Anterior cingulate cortex (tissue), 58 donors: Measurements from ENCODE around the gene TMEM120A.

ENCODE experiments used
- DNase-seq, 58 donors: peaks; one replicate each; lab custom pipeline; 2025; lab: John Stamatoyannopoulos, UW

Gene TMEM120A

DNA sequence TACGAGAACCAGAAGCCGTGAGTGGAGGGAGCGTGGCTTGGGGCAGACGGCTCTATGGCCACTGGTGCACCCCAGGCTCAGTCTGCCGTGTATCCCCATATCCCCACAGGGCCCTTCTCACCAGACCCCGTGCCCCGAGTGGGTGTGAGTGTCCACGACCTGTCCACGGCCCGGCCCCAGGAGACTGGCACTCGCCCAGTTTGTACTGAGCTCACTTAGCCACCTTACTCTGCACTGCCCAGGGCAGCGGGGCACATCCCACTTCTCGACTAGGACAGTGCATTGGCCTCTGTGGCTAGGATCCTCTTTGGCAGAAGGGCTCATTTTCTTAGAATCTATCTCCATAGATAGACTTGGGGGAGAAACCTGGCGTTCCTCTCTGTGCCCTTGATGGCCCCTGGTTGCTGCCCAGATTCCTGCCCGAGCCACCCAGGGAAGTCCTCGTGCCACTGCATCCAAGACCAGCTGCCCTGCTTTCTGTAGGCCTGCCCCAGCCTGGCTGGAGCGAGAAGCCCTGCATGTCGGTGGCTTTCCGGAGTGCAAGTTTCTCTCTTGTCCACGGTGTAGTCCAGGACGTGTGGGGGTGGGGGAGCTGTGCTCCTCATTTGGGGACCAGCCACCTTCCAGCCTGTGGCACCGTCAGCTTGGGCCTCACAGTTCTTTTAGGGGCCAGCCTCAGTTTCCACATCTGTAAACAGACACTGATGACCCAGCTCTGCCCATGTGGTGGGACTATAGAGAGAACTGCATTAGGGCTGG is 11.9 kb downstream of the TMEM120A start:
- DNase-seq: no peak

DNA sequence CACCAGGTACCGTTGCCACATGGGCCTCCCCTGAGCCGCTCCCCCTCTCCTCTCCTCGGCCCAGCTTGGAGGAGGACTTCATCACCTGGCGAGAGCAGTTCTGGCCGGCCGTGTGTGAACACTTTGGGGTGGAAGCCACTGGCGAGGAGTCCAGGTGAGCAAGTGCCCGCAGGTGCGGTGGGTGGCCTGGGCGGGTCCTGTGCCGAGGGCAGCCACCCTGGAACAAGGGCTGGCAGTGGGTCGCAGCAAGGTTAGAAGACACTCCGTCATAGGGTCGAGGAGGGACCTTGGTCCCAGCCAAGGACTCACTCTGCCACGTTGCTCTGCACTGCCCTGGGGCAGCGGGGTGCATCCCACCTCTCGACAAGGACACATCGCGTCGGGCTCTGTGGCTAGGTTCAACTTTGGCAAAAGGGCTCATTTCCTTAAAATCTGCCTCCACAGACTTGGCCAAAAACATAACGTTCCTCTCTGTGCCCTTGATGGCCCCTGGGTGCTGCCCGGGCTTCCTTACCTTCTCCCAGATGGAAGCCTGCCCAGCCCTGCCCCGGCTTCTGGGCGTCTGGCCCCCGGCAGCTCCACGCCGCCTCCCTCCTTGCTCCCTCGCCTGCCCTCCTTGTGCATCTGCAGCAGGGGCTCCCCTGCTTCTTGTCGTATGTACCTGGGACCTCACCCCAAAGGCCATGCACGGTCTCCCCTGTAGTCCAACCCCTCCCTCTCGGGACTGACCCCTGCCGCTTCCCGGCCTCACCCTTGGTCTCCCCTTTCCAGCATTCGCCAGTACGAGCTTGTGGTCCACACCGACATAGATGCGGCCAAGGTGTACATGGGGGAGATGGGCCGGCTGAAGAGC is 12.7 kb downstream of the TMEM120A start:
- no peak for DNase-seq

- no peak for DNase-seq
These were observed 13.3 kb downstream of the TMEM120A start for GRCh38 chr7:75981203-75981452.

GRCh38 chr7:75980430-75981202 is 13.8 kb downstream of the TMEM120A start:
- no peak for DNase-seq

GRCh38 chr7:75979759-75980429 is 14.5 kb downstream of the TMEM120A start:
- DNase-seq: no peak

DNA sequence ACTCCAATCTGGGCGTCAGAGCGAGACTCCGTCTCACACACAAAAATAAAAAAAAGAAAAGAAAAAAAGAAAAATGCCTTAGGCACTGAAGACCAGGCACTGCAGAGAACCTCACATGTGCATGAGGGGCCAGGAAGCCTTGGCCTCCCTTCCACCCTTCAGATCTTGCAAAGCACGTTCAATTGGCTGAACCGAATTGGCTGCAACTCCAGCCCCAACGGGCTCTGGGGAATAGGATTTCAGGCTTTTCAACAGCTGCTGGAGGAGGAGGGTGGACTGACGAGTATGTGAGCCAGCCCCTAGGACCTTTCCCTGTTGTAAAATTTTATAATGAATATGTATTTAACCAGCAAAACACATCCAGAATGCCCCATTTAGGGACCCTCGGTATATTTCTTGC is 16.7 kb downstream of the TMEM120A start:
- peak in 6 of 58 donors; percentile 12 to 46 (median 24) for DNase-seq

DNA sequence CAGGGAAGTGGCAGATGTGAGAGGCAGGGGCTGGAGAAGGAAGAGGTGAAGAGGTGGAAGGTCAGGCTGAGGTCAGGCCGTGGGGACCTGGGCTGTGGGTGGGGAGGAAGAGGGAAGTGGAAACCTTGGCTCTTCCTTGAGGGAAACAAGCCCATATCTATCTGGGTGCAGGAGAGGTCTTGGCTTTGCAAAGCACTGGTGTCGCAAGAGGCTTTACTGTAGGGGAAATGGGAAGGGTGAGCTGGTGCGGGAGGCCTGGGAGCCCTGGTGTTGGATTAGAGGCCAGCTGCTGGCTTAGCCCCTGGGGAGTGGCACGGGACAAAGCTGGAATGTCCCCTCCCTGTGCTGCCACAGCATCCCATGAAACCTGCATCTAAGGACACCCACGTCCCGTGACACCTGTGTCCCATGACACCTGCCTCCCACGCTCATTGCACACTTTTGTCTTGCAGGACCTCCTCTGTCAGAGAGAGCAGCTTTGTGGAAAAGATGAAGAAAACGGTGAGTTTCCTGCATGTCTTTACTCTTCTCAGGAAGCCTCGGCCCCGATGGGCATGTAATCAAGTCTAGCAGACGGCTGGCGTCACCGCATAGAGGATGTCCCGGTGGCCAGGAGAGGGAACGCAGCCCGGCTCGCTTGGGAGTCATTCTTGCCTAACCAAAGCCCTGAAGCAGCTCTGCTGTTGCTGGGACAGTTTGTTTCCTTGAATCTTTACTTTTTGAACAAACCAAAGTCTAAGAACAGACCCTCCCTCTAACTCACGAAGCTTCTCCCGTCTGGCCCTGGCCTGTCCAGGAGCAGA is 22.2 kb downstream of the TMEM120A start:
- DNase-seq: no peak

DNA sequence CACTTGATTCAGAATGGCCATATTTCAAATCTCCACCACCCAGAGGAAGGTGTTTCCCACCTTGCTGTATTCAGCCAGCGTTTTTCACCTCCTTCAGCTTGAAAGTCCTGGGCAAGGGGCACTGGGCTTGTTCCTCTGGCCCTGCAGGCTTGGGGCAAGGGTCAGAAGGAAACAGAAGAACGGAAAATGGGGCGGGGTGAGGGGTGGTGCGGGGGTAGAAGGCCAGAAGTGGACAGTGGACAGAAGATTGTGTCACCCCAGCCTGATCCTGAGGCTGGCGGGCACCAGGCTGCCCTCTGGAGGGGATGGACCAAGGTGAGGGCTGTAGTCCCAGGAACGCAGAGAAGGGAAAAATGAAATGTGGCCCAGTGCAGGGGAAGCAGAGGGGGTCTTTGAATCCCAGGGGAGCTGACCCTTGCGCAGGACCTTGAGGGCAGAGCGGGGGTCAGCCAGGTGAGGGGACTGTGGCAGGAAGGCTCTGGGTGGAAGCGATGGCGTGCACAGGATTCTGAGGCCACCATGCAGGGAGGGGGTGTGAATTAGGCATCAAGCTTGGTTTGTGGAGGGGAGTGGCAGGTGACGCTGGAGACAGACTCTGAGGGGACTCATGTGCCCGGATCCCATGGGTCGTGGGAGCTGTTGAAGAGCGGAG is 23.0 kb downstream of the TMEM120A start:
- DNase-seq: no peak

- DNase-seq: no peak
These were observed 24.5 kb downstream of the TMEM120A start for GRCh38 chr7:75969704-75970498.

DNA sequence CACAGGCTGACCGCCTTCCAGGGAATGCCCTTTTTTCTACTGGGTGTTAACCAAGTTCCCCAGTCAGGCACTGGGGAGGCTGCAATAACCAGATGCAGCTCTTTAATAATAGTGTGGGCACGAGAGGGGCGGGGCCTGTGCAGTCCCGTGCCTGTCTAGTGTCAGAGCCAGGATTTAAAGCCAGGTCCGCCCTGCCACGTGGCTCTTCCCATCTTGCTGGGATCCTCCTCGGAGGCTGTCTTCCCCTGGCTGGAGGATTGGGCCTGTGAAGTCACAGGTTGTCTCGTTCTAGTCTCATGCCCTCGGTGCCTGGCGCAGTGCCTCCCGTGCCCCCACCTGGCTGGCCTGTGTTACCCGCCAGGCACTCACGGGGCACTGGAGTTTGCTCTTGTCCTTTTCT is 25.2 kb downstream of the TMEM120A start:
- DNase-seq: no peak

- peak in 46 of 58 donors; percentile 12 to 86 (median 52) for DNase-seq
These were observed 25.8 kb downstream of the TMEM120A start for GRCh38 chr7:75968561-75969001.

GRCh38 chr7:75968012-75968411 is 26.4 kb downstream of the TMEM120A start:
- no peak for DNase-seq

DNA sequence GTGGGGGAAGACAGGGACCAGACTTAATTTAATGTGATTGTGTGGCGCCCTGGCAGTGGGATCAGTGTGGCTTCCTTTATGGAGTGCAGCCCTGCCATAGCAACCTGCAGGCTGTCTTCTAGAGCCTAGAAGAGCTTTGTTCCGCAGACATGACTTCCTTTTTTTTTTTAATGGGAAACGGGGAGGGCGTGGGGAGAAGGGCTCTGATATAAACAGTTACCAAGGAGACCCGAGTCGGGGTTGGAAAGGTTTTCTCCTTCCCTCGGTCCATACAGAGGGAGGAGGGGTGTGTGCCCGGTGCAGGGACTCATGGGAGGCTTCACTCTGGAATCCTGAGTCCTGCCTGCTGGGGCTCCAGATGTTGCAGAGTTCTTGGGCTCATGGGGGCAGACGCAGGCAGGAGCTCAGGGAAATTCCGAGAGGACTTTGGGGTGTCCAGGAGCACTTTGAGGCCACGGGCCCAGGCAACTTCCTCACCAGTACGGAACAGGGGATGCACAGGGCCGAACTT is 26.9 kb downstream of the TMEM120A start:
- DNase-seq: no peak

- no peak for DNase-seq
These were observed 27.3 kb downstream of the TMEM120A start for GRCh38 chr7:75967055-75967454.

- peak in 17 of 58 donors; percentile 18 to 63 (median 37) for DNase-seq
These were observed 28.0 kb downstream of the TMEM120A start for GRCh38 chr7:75966190-75966961.

- no peak for DNase-seq
These were observed 28.8 kb downstream of the TMEM120A start for GRCh38 chr7:75965617-75966016.

DNA sequence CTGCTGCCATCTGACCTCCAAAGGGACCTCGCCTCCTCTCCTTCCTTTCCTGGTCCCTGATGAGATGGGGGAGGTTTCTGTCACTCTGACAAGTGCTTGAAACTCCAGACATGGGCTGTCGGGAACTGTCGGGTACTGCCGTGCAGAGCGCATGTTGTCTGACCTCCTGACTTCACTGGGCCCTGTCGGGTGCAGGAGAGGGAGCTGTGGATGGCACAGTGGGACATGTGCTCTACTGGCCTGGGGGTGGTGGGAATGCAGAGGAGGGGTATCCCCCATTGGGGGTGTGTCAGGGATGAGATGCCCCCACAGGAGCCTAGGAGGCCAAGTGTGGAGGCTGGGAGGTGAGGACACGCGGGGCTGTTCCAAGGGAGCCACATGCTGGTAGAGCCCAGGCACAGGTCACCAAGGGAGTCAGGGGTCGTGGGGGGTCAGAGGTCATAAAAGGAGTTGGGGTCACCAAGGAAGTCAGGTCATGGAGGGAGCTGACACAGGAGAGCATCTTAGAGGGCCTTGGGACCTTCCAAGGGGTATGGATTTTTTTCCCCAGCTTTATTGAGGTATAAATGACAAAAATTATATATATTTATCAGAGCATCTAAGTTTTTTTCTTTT is 30.9 kb downstream of the TMEM120A start:
- no peak for DNase-seq
